H1 (cell line): Measurements from ENCODE around the gene ANKS1B.

ENCODE experiments used
- CEBPB ChIP-seq: IDR thresholded peaks from 2 replicates; pipeline ENCODE4 v1.6.1; 2012; ENCODE audit warnings: low read depth, low read length
- CHD1 ChIP-seq: IDR thresholded peaks from 2 replicates; pipeline ENCODE4 v1.6.1; 2012; ENCODE audit warnings: low read depth, low read length, improper control_type of control experiment
- CTCF ChIP-seq, 3 experiments: IDR thresholded peaks; 1 replicate in 2 of 3; 2 replicates in 1 of 3; pipeline versions ENCODE4 v1.5.1 to v1.6.1; 2011; ENCODE audit warnings: low read length in 3 of 3, mild to moderate bottlenecking in 3 of 3, inconsistent platforms in 2 of 3, low read depth in 1 of 3, moderate library complexity in 1 of 3; ENCODE audit not compliant: insufficient read depth in 1 of 3; ENCODE audit errors: control extremely low read depth in 1 of 3
- EZH2 ChIP-seq: fragments of 200-600 bp; sonication (generic); IDR thresholded peaks from 2 replicates; pipeline ENCODE4 v1.7.1; 2012; ENCODE audit warnings: low read depth, mild to moderate bottlenecking, moderate library complexity, low read length, inconsistent platforms; ENCODE audit not compliant: severe bottlenecking
- MAFK ChIP-seq: IDR thresholded peaks from 2 replicates; pipeline ENCODE4 v1.6.1; 2012; ENCODE audit warnings: low read depth, mild to moderate bottlenecking, improper control_type of control experiment, low read length
- SIN3A ChIP-seq, 2 experiments: IDR thresholded peaks in 1 of 2; conservative IDR thresholded peaks in 1 of 2; 2 replicates each; pipeline ENCODE4 v1.6.1; 2011 to 2012; ENCODE audit warnings: low read length in 2 of 2, improper control_type of control experiment in 1 of 2, low read depth in 1 of 2, mild to moderate bottlenecking in 1 of 2
- SP1 ChIP-seq: IDR thresholded peaks from 2 replicates; pipeline ENCODE4 v1.6.1; 2011; ENCODE audit warnings: low read depth, low read length
- TAF1 ChIP-seq: IDR thresholded peaks from 2 replicates; pipeline ENCODE4 v1.6.1; 2011; ENCODE audit warnings: mild to moderate bottlenecking, low read depth, low read length

GRCh38 chr12:98970210-98970609 lies 1014.5 kb downstream of the ANKS1B start:
- TF ChIP-seq EZH2 (no peak), CTCF (IDR thresholded peaks at IDR 0.05; ENCODE audit: control extremely low read depth in 1 of 3, insufficient read depth in 1 of 3, low read depth in 1 of 3, low read length in 3 of 3) (no peak), SIN3A (conservative IDR thresholded peaks at IDR 0.05 in 1 of 2, IDR thresholded peaks at IDR 0.05 in 1 of 2; ENCODE audit: low read depth in 1 of 2, low read length in 2 of 2) (no peak), MAFK (no peak), CHD1 (no peak), TAF1 (no peak), CEBPB (no peak), SP1 (no peak)
